Smooth muscle cell (in vitro differentiated cells): ENCODE data around the gene GABRB3. TPM values are rescaled to one million over a fixed set of nuclear protein-coding genes. Genes with fewer than 3 reads are reported as not detected.

ENCODE experiments used
- DNase-seq: peaks from one replicate; lab custom pipeline; 2025; ENCODE audit not compliant: unreplicated experiment; lab: John Stamatoyannopoulos, UW
- H2AFZ ChIP-seq: fragments of 200-600 bp; sonication (generic); 2 replicates; pipeline ENCODE4 v1.6.0; 2016; ENCODE audit warnings: antibody characterized with exemption, low read depth, mild to moderate bottlenecking
- H3F3A ChIP-seq: fragments of 200-600 bp; sonication (generic); 2 replicates; pipeline ENCODE4 v1.6.0; 2017; ENCODE audit warnings: antibody characterized with exemption, low read depth
- H3K27ac ChIP-seq: fragments of 200-600 bp; sonication (generic); 2 replicates; pipeline ENCODE4 v1.5.1; 2016; ENCODE audit warnings: low read depth, mild to moderate bottlenecking
- H3K27me3 ChIP-seq: fragments of 200-600 bp; sonication (generic); 2 replicates; pipeline ENCODE4 v1.6.1; 2016; ENCODE audit warnings: low read depth, mild to moderate bottlenecking
- H3K36me3 ChIP-seq: fragments of 200-600 bp; sonication (generic); 2 replicates; pipeline ENCODE4 v1.5.1; 2016; ENCODE audit warnings: low read depth
- H3K4me1 ChIP-seq: fragments of 200-600 bp; sonication (generic); 2 replicates; pipeline ENCODE4 v1.5.1; 2016; ENCODE audit warnings: low read depth
- H3K4me2 ChIP-seq: fragments of 200-600 bp; sonication (generic); 2 replicates; pipeline ENCODE4 v1.6.0; 2016; ENCODE audit warnings: mild to moderate bottlenecking
- H3K4me3 ChIP-seq: fragments of 200-600 bp; sonication (generic); 2 replicates; pipeline ENCODE4 v1.5.1; 2016; ENCODE audit warnings: mild to moderate bottlenecking
- H3K79me2 ChIP-seq: fragments of 200-600 bp; sonication (generic); 2 replicates; pipeline ENCODE4 v1.6.0; 2016; ENCODE audit warnings: low read depth, mild to moderate bottlenecking
- H3K9ac ChIP-seq: fragments of 200-600 bp; sonication (generic); 2 replicates; pipeline ENCODE4 v1.6.0; 2016; ENCODE audit warnings: low read depth
- H3K9me3 ChIP-seq: fragments of 200-600 bp; sonication (generic); replicated peaks from 2 replicates; pipeline ENCODE4 v1.5.1; 2016; ENCODE audit warnings: low read depth
- H4K20me1 ChIP-seq: fragments of 200-600 bp; sonication (generic); 2 replicates; pipeline ENCODE4 v1.6.0; 2016; ENCODE audit warnings: low read depth
- WGBS: methylation state at CpG from one replicate; pipeline ENCODE4 v1.1.7; 2016; ENCODE audit warnings: low lambda C conversion rate; 5-methylcytosine and 5-hydroxymethylcytosine counted together
- polyA plus RNA-seq: library from polyadenylated mRNA; unstranded; fragments of >200 nt; fragmentation: Nextera tagmentation; extraction: Ambion mirVana; gene quantifications from 2 replicates; pipeline ENCODE4 v1.2.1, GENCODE V29; 2016
- total RNA-seq: library from RNA; depleted of rRNA; stranded (reverse); fragments of >200 nt; gene quantifications from 2 replicates; pipeline ENCODE4 v1.2.3, GENCODE V29; 2014
- TF ChIP-seq, protein P1 (sequence below): fragments of 200-600 bp; sonication (generic); IDR thresholded peaks from 2 replicates; pipeline ENCODE4 v1.5.1; 2017; ENCODE audit warnings: borderline replicate concordance, mild to moderate bottlenecking, antibody characterized with exemption; ENCODE audit not compliant: insufficient read depth, poor library complexity, severe bottlenecking

GABRB3 gene
- total and polyA plus RNA-seq, 2 experiments from 2014 or later, result 0.57 to 4.9 TPM

DNA sequence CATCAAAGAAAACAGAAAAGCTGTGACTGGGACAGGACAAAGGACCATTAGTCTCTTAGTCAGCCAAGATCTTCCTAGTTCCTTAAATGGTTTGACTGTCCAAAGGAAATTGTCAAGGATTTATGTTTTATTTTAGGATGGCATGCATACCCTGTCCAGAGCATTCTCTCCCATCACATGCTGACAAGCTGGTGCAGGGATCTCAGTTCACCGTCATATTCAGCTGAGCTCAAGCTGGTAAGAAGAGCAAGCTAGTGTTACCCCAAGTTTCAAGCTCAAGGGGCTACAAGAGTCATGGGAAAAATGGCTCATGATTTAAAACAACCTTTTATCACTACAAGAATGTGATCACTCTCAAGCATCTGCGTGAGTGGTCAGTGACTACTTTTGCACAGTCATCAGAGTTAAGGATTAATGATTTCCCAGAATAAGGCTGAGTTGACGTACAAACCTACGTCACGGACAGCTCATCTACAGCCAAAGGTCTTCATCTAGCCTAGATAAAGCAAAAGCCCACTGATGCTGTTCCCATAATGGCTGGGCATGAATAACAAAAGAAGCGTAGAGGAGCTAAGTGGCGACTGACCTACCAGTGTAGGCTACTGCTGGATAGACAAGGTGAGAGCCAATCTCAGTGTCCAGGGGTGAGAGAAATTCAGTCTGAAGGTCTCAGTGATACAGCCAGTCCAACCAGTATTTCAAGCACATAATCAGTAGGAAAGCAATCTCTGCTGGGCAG, 157.5 kb downstream of the GABRB3 start:
- Histone ChIP-seq H3F3A (no peaks in the 10 kb centered on the region), H4K20me1 (no peaks in the 10 kb centered on the region), H3K4me3 (no peak overlapping the region), H3K4me1 (no peaks in the 10 kb centered on the region), H3K27me3 (no peaks in the 10 kb centered on the region), H3K36me3 (no peaks in the 10 kb centered on the region), H3K9me3 (no peaks in the 10 kb centered on the region), H3K79me2 (no peaks in the 10 kb centered on the region), H3K27ac (no peak overlapping the region), H3K4me2 (no peak overlapping the region), H3K9ac (no peak overlapping the region), H2AFZ (no peak overlapping the region)
- 90% methylated on average over 7 of the region's 7 CpGs for WGBS
- DNase-seq, result no peak
- TF ChIP-seq, protein P1, sequence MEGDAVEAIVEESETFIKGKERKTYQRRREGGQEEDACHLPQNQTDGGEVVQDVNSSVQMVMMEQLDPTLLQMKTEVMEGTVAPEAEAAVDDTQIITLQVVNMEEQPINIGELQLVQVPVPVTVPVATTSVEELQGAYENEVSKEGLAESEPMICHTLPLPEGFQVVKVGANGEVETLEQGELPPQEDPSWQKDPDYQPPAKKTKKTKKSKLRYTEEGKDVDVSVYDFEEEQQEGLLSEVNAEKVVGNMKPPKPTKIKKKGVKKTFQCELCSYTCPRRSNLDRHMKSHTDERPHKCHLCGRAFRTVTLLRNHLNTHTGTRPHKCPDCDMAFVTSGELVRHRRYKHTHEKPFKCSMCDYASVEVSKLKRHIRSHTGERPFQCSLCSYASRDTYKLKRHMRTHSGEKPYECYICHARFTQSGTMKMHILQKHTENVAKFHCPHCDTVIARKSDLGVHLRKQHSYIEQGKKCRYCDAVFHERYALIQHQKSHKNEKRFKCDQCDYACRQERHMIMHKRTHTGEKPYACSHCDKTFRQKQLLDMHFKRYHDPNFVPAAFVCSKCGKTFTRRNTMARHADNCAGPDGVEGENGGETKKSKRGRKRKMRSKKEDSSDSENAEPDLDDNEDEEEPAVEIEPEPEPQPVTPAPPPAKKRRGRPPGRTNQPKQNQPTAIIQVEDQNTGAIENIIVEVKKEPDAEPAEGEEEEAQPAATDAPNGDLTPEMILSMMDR, result no peak

DNA sequence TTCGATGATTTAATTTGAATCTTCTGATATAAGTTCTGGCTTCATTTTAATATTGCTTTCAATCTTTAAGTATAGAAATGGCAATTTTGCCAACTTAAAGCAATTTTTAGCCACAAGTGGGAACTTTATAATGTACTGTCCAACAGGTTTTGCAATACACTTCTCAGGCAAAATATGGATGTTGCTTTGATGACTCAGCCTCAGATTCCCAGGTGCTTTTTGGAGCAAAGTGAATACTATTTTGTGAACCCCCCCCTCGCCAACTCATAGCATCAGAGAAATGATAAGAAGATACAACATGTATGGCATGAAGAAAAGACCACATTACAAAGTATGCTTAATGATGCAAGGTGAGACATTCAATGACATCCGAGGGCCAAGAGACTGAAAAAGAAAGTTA, 158.1 kb downstream of the GABRB3 start:
- Histone ChIP-seq H2AFZ (no peak overlapping the region), H3K4me1 (no peaks in the 10 kb centered on the region), H3K4me2 (no peak overlapping the region), H3K36me3 (no peaks in the 10 kb centered on the region), H3K9ac (no peak overlapping the region), H3K9me3 (no peaks in the 10 kb centered on the region), H3K27me3 (no peaks in the 10 kb centered on the region), H3F3A (no peaks in the 10 kb centered on the region), H3K4me3 (no peak overlapping the region), H4K20me1 (no peaks in the 10 kb centered on the region), H3K79me2 (no peaks in the 10 kb centered on the region), H3K27ac (no peak overlapping the region)
- TF ChIP-seq, protein P1, result no peak
- DNase-seq, result no peak
- WGBS, result 85% methylated on average over 3 of the region's 3 CpGs

DNA sequence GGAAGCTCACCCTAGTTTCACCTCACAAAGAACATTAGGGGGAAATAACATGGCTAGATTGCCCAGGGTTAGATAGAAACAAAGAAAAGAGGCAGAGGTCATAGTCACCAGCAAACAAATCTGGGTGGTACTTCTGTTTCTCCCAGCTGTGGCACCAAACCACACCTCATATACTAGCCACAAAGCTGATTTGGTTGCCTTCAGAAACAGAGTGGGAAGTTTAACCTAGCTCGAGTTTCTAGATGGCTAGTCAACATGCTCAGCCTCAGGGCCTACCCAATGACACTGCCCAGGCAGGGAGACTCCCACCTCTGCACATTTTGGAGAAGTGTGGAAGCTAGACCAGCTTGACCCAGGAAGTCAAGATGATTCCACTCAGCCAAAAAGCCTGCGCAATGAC, 174.2 kb downstream of the GABRB3 start:
- no peak overlapping the region for H3K27ac ChIP-seq
- no peaks in the 10 kb centered on the region for H3K9me3 ChIP-seq
- TF ChIP-seq, protein P1, result no peak
- no peaks in the 10 kb centered on the region for H3F3A ChIP-seq
- no peaks in the 10 kb centered on the region for H3K4me1 ChIP-seq
- H3K27me3 ChIP-seq, result no peaks in the 10 kb centered on the region
- DNase-seq, result no peak
- H3K36me3 ChIP-seq, result no peaks in the 10 kb centered on the region
- 55% methylated on average over 2 of the region's 2 CpGs for whole genome bisulfite sequencing
- no peak overlapping the region for H2AFZ ChIP-seq
- no peaks in the 10 kb centered on the region for H4K20me1 ChIP-seq
- no peak overlapping the region for H3K9ac ChIP-seq
- no peak overlapping the region for H3K4me3 ChIP-seq
- H3K79me2 ChIP-seq, result no peaks in the 10 kb centered on the region
- H3K4me2 ChIP-seq, result no peak overlapping the region

DNA sequence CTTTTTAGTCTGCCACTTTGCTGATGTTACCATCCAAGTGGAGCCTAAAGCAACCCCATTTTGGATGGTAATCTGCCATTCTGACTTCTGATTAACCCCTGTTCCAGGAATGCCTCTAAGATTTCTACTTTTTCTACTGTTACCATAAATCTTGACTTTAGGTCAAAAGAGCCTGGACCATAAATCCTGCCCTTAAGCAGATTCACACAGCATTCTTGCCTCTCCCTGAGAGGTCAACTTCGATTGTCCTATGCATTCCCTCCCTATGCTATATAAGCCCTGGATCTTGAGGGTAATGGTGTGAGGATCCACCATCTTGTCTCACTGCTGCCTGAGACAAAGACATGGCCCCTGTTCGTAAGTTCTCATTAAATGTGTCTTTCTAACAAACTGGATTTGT, 177.3 kb downstream of the GABRB3 start:
- no peaks in the 10 kb centered on the region for H3K79me2 ChIP-seq
- no peak overlapping the region for H3K27ac ChIP-seq
- no peaks in the 10 kb centered on the region for H3K36me3 ChIP-seq
- no peak for DNase-seq
- H3K4me1 ChIP-seq, result no peaks in the 10 kb centered on the region
- no peak overlapping the region for H2AFZ ChIP-seq
- TF ChIP-seq, protein P1, result no peak
- H4K20me1 ChIP-seq, result no peaks in the 10 kb centered on the region
- H3F3A ChIP-seq, result no peaks in the 10 kb centered on the region
- H3K4me3 ChIP-seq, result no peak overlapping the region
- H3K9ac ChIP-seq, result no peak overlapping the region
- H3K4me2 ChIP-seq, result no peak overlapping the region
- H3K27me3 ChIP-seq, result no peaks in the 10 kb centered on the region
- 67% methylated on average over 2 of the region's 2 CpGs for WGBS
- H3K9me3 ChIP-seq, result no peaks in the 10 kb centered on the region
